Liver (tissue), 9 donors: ENCODE results near the gene ARL5B. TPM values are rescaled to one million over a fixed set of nuclear protein-coding genes. Genes with fewer than 3 reads are reported as not detected.

Experiments used
- DNase-seq: peaks from one replicate; pipeline ENCODE4 v3.0.0-alpha.2; 2017; ENCODE audit warnings: low spot score
- H3K27ac ChIP-seq, 2 donors: one replicate each; pipeline ENCODE4 v1.7.0; 2013; ENCODE audit warnings: inconsistent platforms in 2 of 2, low read length in 2 of 2, control low read depth in 1 of 2, low read depth in 1 of 2, mild to moderate bottlenecking in 1 of 2
- H3K27me3 ChIP-seq, 4 donors: one replicate each; pipeline versions ENCODE4 v1.6.1 to v1.7.0; 2013; ENCODE audit warnings: low read length in 3 of 4, inconsistent platforms in 1 of 4, mild to moderate bottlenecking in 1 of 4, moderate library complexity in 1 of 4; ENCODE audit not compliant: control insufficient read depth in 4 of 4, insufficient read depth in 4 of 4
- H3K36me3 ChIP-seq, 4 donors: one replicate each; pipeline versions ENCODE4 v1.6.1 to v1.7.0; 2013; ENCODE audit warnings: low read length in 3 of 4, mild to moderate bottlenecking in 3 of 4, low read depth in 1 of 4, moderate library complexity in 1 of 4; ENCODE audit not compliant: control insufficient read depth in 4 of 4, insufficient read depth in 3 of 4
- H3K4me1 ChIP-seq, 4 donors: one replicate each; pipeline versions ENCODE4 v1.6.1 to v1.7.0; 2013; ENCODE audit warnings: low read length in 3 of 4, mild to moderate bottlenecking in 3 of 4, moderate library complexity in 1 of 4; ENCODE audit not compliant: control insufficient read depth in 4 of 4, insufficient read depth in 4 of 4
- H3K4me3 ChIP-seq, 3 donors: one replicate each; pipeline versions ENCODE4 v1.6.1 to v1.7.0; 2013; ENCODE audit warnings: low read length in 3 of 3, control low read depth in 1 of 3, low read depth in 1 of 3, mild to moderate bottlenecking in 1 of 3
- H3K9ac ChIP-seq, 2 donors: one replicate each; pipeline ENCODE4 v1.7.0; 2013; ENCODE audit warnings: low read length in 2 of 2, mild to moderate bottlenecking in 2 of 2, moderate library complexity in 2 of 2, control low read depth in 1 of 2, low read depth in 1 of 2
- H3K9me3 ChIP-seq, 4 donors: one replicate each; pipeline versions ENCODE4 v1.6.1 to v1.7.0; 2013; ENCODE audit warnings: low read length in 3 of 4; ENCODE audit not compliant: control insufficient read depth in 4 of 4
- CTCF ChIP-seq: fragments of 150-350 bp; IDR thresholded peaks from 2 replicates; pipeline ENCODE4 v1.5.1; 2017; ENCODE audit warnings: improper control_type of control experiment, low read depth, low read length; ENCODE audit not compliant: missing input control
- EGR1 ChIP-seq, 2 donors: IDR thresholded peaks; 2 replicates each; pipeline ENCODE4 v1.6.1; 2016 to 2018; ENCODE audit warnings: antibody characterized with exemption in 2 of 2, low read depth in 2 of 2
- FOXA1 ChIP-seq: IDR thresholded peaks from 2 replicates; pipeline ENCODE4 v1.6.1; 2016; ENCODE audit warnings: antibody characterized with exemption
- HNF4A ChIP-seq, 2 donors: conservative IDR thresholded peaks; 2 replicates each; pipeline ENCODE4 v1.6.1; 2016; ENCODE audit warnings: antibody characterized with exemption in 2 of 2, mild to moderate bottlenecking in 2 of 2
- HNF4G ChIP-seq: IDR thresholded peaks from 2 replicates; pipeline ENCODE4 v1.6.1; 2016; ENCODE audit warnings: antibody characterized with exemption
- JUND ChIP-seq, 2 donors: IDR thresholded peaks; 2 replicates each; pipeline ENCODE4 v1.6.1; 2016; ENCODE audit warnings: antibody characterized with exemption in 2 of 2
- MAX ChIP-seq: IDR thresholded peaks from 2 replicates; pipeline ENCODE4 v1.6.1; 2016; ENCODE audit warnings: antibody characterized with exemption
- NR2F2 ChIP-seq: IDR thresholded peaks from 2 replicates; pipeline ENCODE4 v1.6.1; 2016; ENCODE audit warnings: antibody characterized with exemption
- RAD21 ChIP-seq, 2 donors: IDR thresholded peaks; 2 replicates each; pipeline ENCODE4 v1.6.1; 2016; ENCODE audit warnings: antibody characterized with exemption in 2 of 2, mild to moderate bottlenecking in 2 of 2
- RXRA ChIP-seq, 2 donors: IDR thresholded peaks; 2 replicates each; pipeline ENCODE4 v1.6.1; 2017 to 2018; ENCODE audit warnings: antibody characterized with exemption in 2 of 2, mild to moderate bottlenecking in 1 of 2
- SP1 ChIP-seq: IDR thresholded peaks from 2 replicates; pipeline ENCODE4 v1.6.1; 2018; ENCODE audit warnings: antibody characterized with exemption, mild to moderate bottlenecking
- TAF1 ChIP-seq: conservative IDR thresholded peaks from 2 replicates; pipeline ENCODE4 v1.6.1; 2016; ENCODE audit warnings: antibody characterized with exemption, mild to moderate bottlenecking
- ZBTB33 ChIP-seq: IDR thresholded peaks from 2 replicates; pipeline ENCODE4 v1.6.1; 2016; ENCODE audit warnings: antibody characterized with exemption
- WGBS: extraction: QIAGEN DNeasy Blood & Tissue Kit; methylation state at CpG from one replicate; pipeline ENCODE4 v1.1.7; 2013; 5-methylcytosine and 5-hydroxymethylcytosine counted together
- polyA plus RNA-seq, 2 donors: library from polyadenylated mRNA; stranded (reverse) in 1 of 2; unstranded in 1 of 2; fragments of 200-250 nt in 1 of 2; fragments of >200 nt in 1 of 2; fragmentation: Nextera tagmentation in 1 of 2; extraction: Ambion mirVana in 1 of 2; gene quantifications; one replicate each; pipeline versions ENCODE4 v1.2.1 to v1.2.3, GENCODE V29; 2013 to 2015
- total RNA-seq, 2 donors: library from RNA; depleted of rRNA; stranded (reverse); fragments of >200 nt; gene quantifications; one replicate each; pipeline ENCODE4 v1.2.3, GENCODE V29; 2014
- donor health status: healthy.
- donor health status: healthy.
- donor health status: healthy.
- donor health status: healthy.
- donor health status: healthy.

Gene ARL5B
- total and polyA plus RNA-seq, 4 donors, result 5.2 to 19.5 (median 12.3) TPM

- H3K9me3 ChIP-seq, result no peaks in the 10 kb centered on the region
- peak overlapping the region; percentile 90 to 96 for H3K27ac ChIP-seq
- no peaks in the 10 kb centered on the region for H3K27me3 ChIP-seq
- H3K4me3 ChIP-seq, result peak overlapping the region; percentile 65 to 100 (median 99)
- H3K36me3 ChIP-seq, result peaks cover 2 to 17% (median 8%) of the 10 kb centered on the region in 4 donors
- no peak for DNase-seq
- H3K4me1 ChIP-seq, result peaks cover 0 to 24% (median 5%) of the 10 kb centered on the region in 4 donors
- peak overlapping the region; percentile 98 to 100 for H3K9ac ChIP-seq
- TF ChIP-seq RAD21 (IDR thresholded peaks at IDR 0.05) (peak in 1 of 2 donors; percentile 2), RXRA (IDR thresholded peaks at IDR 0.05) (no peak), EGR1 (IDR thresholded peaks at IDR 0.05; ENCODE audit: low read depth in 2 of 2) (no peak), JUND (IDR thresholded peaks at IDR 0.05) (no peak), MAX (no peak), TAF1 (peak; percentile 52), CTCF (no peak), NR2F2 (no peak)
- 32% methylated on average over 7 of the region's 7 CpGs for WGBS
These were observed 9.8 kb upstream of the ARL5B start for GRCh38 chr10:18649364-18649959.

GRCh38 chr10:18650404-18650997 lies 8.7 kb upstream of the ARL5B start:
- H3K27ac ChIP-seq, result peak overlapping the region; percentile 90 to 96
- DNase-seq, result no peak
- WGBS, result 3% methylated on average over 6 of the region's 6 CpGs
- H3K9ac ChIP-seq, result peak overlapping the region; percentile 98 to 100
- peaks cover 2 to 17% (median 8%) of the 10 kb centered on the region in 4 donors for H3K36me3 ChIP-seq
- H3K4me1 ChIP-seq, result peaks cover 0 to 24% (median 5%) of the 10 kb centered on the region in 4 donors
- no peaks in the 10 kb centered on the region for H3K27me3 ChIP-seq
- H3K4me3 ChIP-seq, result peak overlapping the region; percentile 65 to 100 (median 99)
- H3K9me3 ChIP-seq, result no peaks in the 10 kb centered on the region
- TF ChIP-seq HNF4A (conservative IDR thresholded peaks at IDR 0.05) (peak; percentile 18 to 26), ZBTB33 (no peak)

- Histone ChIP-seq H3K9me3 (no peaks in the 10 kb centered on the region), H3K9ac (peak within 1 kb of the TSS; percentile 98 to 100), H3K27me3 (no peaks in the 10 kb centered on the region), H3K4me3 (peak within 1 kb of the TSS; percentile 65 to 100 (median 99)), H3K36me3 (peaks cover 0 to 8% (median 5%) of the 10 kb centered on the region in 4 donors), H3K4me1 (peaks cover 0 to 21% (median 5%) of the 10 kb centered on the region in 4 donors), H3K27ac (peak within 1 kb of the TSS; percentile 90 to 96)
- peak; percentile 94 for DNase-seq
- WGBS, result under 1% methylated on average over 39 of the region's 39 CpGs
- TF ChIP-seq ZBTB33, result peak; percentile 64
- TF ChIP-seq CTCF, result no peak
- peak; percentile 80 to 86 for TF ChIP-seq EGR1 (IDR thresholded peaks at IDR 0.05; ENCODE audit: low read depth in 2 of 2)
- peak; percentile 83 for TF ChIP-seq SP1
- peak; percentile 35 for TF ChIP-seq NR2F2
- no peak for TF ChIP-seq HNF4G
- peak; percentile 71 for TF ChIP-seq FOXA1
These were observed 7.8 kb upstream of the ARL5B start, which contains the start of gene NSUN6 for GRCh38 chr10:18651324-18652007. Gene NSUN6 (minus strand): TSS chr10:18651587. CDS start chr10:18651203, 384 bp downstream.
